HepG2 (cell line): ENCODE results near the gene GAS2L1. TPM values are rescaled to one million over a fixed set of nuclear protein-coding genes. Genes with fewer than 3 reads are reported as not detected.

Experiments used
- ATAC-seq: fragments of 200-7000 bp; cut with Tn5 transposase; 3 replicates; pipeline ENCODE4 v1.9.1; 2020; ENCODE audit warnings: mild to moderate bottlenecking, moderate library complexity
- BruUV-seq: library from RNA; stranded (reverse); fragments of 400-500 nt; replicated peaks from 2 replicates; lab custom pipeline; 2021; lab: Mats Ljungman, UMichigan
- CTCF ChIA-PET: fragments of 300-600 bp; formaldehyde crosslinking; extraction: SDS; loops from one replicate; lab custom pipeline; 2021; ENCODE audit warnings: low total read pairs, inconsistent platforms, low intra/inter-chr PET ratio; lab: Yijun Ruan, JAX
- POLR2A ChIA-PET: fragments of 350-600 bp; sonication (Branson Sonifier 250); formaldehyde crosslinking; loops from one replicate; lab custom pipeline; 2020; ENCODE audit warnings: antibody characterized with exemption, inconsistent platforms; lab: Yijun Ruan, JAX
- DNase-seq: peaks from one replicate; pipeline ENCODE4 v3.0.0-alpha.2; 2015; ENCODE audit warnings: low spot score
- FAIRE-seq: peaks from 3 replicates; lab custom pipeline; 2011; peaks lifted over from hg19 to GRCh38; lab: Jason Lieb, UNC
- H2AFZ ChIP-seq: one replicate; pipeline ENCODE4 v1.6.1; 2011; ENCODE audit warnings: low read length, inconsistent platforms
- H3K27ac ChIP-seq: fragments of 300-600 bp; 3 replicates; pipeline ENCODE4 v1.8.0; 2011; ENCODE audit warnings: mixed run types, mild to moderate bottlenecking, mixed read lengths, low read length, inconsistent platforms; ENCODE audit not compliant: insufficient read depth; ENCODE audit errors: extremely low read length
- H3K27me3 ChIP-seq, 2 experiments: fragments of 200-600 bp in 1 of 2; 2 replicates in 1 of 2; 3 replicates in 1 of 2; pipeline versions ENCODE4 v1.6.0 to v1.8.0; 2011; ENCODE audit warnings: low read length in 2 of 2, mild to moderate bottlenecking in 2 of 2, moderate library complexity in 2 of 2, inconsistent platforms in 1 of 2; ENCODE audit not compliant: insufficient read depth in 2 of 2, control insufficient read depth in 1 of 2
- H3K36me3 ChIP-seq, 2 experiments: fragments of 200-600 bp in 1 of 2; replicated peaks in 1 of 2; 2 replicates in 1 of 2; 3 replicates in 1 of 2; pipeline versions ENCODE4 v1.5.1 to v1.8.0; 2011; ENCODE audit warnings: low read length in 2 of 2, inconsistent platforms in 1 of 2; ENCODE audit not compliant: insufficient read depth in 2 of 2, control insufficient read depth in 1 of 2
- H3K4me1 ChIP-seq: 2 replicates; pipeline ENCODE4 v1.5.1; 2012; ENCODE audit warnings: low read length, inconsistent platforms; ENCODE audit not compliant: insufficient read depth
- H3K4me2 ChIP-seq: 2 replicates; pipeline ENCODE4 v1.6.0; 2011; ENCODE audit warnings: low read depth, low read length, inconsistent platforms
- H3K4me3 ChIP-seq, 3 experiments: fragments of 200-600 bp in 1 of 3; sonication (generic), shearing (Covaris generic) in 1 of 3; replicated peaks in 1 of 3; 2 replicates each; pipeline ENCODE4 v1.5.1; 2011 to 2016; ENCODE audit warnings: low read length in 3 of 3, inconsistent platforms in 2 of 3, low read depth in 2 of 3, mild to moderate bottlenecking in 2 of 3, control low read depth in 1 of 3, mixed read lengths in 1 of 3; ENCODE audit not compliant: insufficient read depth in 1 of 3
- H3K79me2 ChIP-seq: one replicate; pipeline ENCODE4 v1.6.1; 2011; ENCODE audit warnings: low read length, inconsistent platforms; ENCODE audit not compliant: insufficient read depth
- H3K9ac ChIP-seq: 2 replicates; pipeline ENCODE4 v1.6.0; 2011; ENCODE audit warnings: mild to moderate bottlenecking, low read depth, low read length, inconsistent platforms; ENCODE audit not compliant: insufficient read depth
- H3K9me3 ChIP-seq: 2 replicates; pipeline ENCODE4 v1.5.1; 2012; ENCODE audit warnings: mild to moderate bottlenecking, low read length
- H4K20me1 ChIP-seq: 2 replicates; pipeline ENCODE4 v1.6.0; 2011; ENCODE audit warnings: inconsistent platforms, mild to moderate bottlenecking, low read length, moderate library complexity; ENCODE audit not compliant: insufficient read depth
- BCL3 ChIP-seq: sonication (generic); formaldehyde crosslinking; IDR thresholded peaks from 2 replicates; pipeline ENCODE4 v1.5.1; 2020; ENCODE audit warnings: mild to moderate bottlenecking, missing genetic modification reagents, moderate library complexity
- HNRNPLL ChIP-seq: fragments of 200-400 bp; formaldehyde crosslinking; IDR thresholded peaks from 2 replicates; pipeline ENCODE4 v1.6.1; 2017; ENCODE audit warnings: mild to moderate bottlenecking, low read depth, low read length; ENCODE audit not compliant: poor library complexity, severe bottlenecking
- PRDM4 ChIP-seq: sonication (generic); formaldehyde crosslinking; IDR thresholded peaks from 2 replicates; pipeline ENCODE4 v1.9.0; 2021; ENCODE audit warnings: missing genetic modification reagents, borderline replicate concordance
- ZFP91 ChIP-seq: sonication (generic); formaldehyde crosslinking; IDR thresholded peaks from 2 replicates; pipeline ENCODE4 v1.9.0; 2022; ENCODE audit warnings: missing genetic modification reagents, mild to moderate bottlenecking, borderline replicate concordance
- ZFX ChIP-seq: sonication (generic); formaldehyde crosslinking; IDR thresholded peaks from 2 replicates; pipeline ENCODE4 v1.4.0; 2020; ENCODE audit warnings: mild to moderate bottlenecking, low read depth, missing genetic modification reagents, moderate library complexity
- ZNF687 ChIP-seq: sonication (generic); formaldehyde crosslinking; IDR thresholded peaks from 2 replicates; pipeline ENCODE4 v1.5.1; 2020; ENCODE audit warnings: mild to moderate bottlenecking, missing genetic modification reagents, moderate library complexity
- ZNF768 ChIP-seq: sonication (generic); formaldehyde crosslinking; IDR thresholded peaks from 2 replicates; pipeline ENCODE4 v1.4.0; 2020; ENCODE audit warnings: missing genetic modification reagents
- WGBS: methylation state at CpG from one replicate; pipeline ENCODE4 v1.1.6; 2017; ENCODE audit warnings: low lambda C conversion rate; 5-methylcytosine and 5-hydroxymethylcytosine counted together
- in situ Hi-C: cut with HindIII; loops from 2 replicates; pipeline ENCODE4 v1.10.0; 2017; ENCODE audit warnings: low pct_unique_long_range_greater_than_20kb; ENCODE audit not compliant: extremely low pct_ligation_motif_present
- intact Hi-C: fragments of 100-400 bp; cut with micrococcal nuclease; formaldehyde crosslinking; loops from one replicate; pipeline ENCODE4 v1.10.0; 2022; ENCODE audit not compliant: unreplicated experiment
- polyA plus RNA-seq, 8 experiments: library from polyadenylated mRNA; depleted of rRNA in 3 of 8; stranded (reverse) in 7 of 8; unstranded in 1 of 8; fragments of >200 nt; fragmentation: Illumina TruSeq in 4 of 8; extraction: Trizol in 4 of 8; gene quantifications; 2 replicates each; pipeline versions ENCODE4 v1.2.1 to v1.2.3, GENCODE V29; 2011 to 2016; ENCODE audit warnings: low read depth in 4 of 8, missing spikeins in 1 of 8, mixed read lengths in 1 of 8; ENCODE audit not compliant: insufficient read depth in 1 of 8
- total RNA-seq, 5 experiments: library from RNA; depleted of rRNA; stranded (reverse); fragments of >200 nt; fragmentation: Illumina TruSeq; extraction: Trizol; gene quantifications; 2 replicates each; pipeline ENCODE4 v1.2.3, GENCODE V29; 2016; ENCODE audit warnings: low read depth in 1 of 5

Gene GAS2L1
- total and polyA plus RNA-seq, 2 of the 13 experiments (the other 11 are each of a cell fraction or from before 2014, with no cell fraction given) = 1.8 to 3.3 TPM

GRCh38 chr22:29313576-29314466 is 7.4 kb downstream of the GAS2L1 start:
- ChIA-PET POLR2A (no interaction called here), CTCF (no interaction called here)
- H3K27ac ChIP-seq = no peak overlapping the region
- TF ChIP-seq BCL3 (CRISPR knock-in tag) (no peak), ZFP91 (CRISPR knock-in tag) (0 out of 2 replicates have a peak, but pooled peaks have one; percentile 38), ZNF768 (CRISPR knock-in tag) (0 out of 2 replicates have a peak, but pooled peaks have one; percentile 5), ZNF687 (CRISPR knock-in tag) (peak; percentile 36), HNRNPLL (peak; percentile 78), PRDM4 (CRISPR knock-in tag) (no peak), ZFX (CRISPR knock-in tag) (peak; percentile 23; the same call in 1 of the 2 replicates)
- no peaks in the 10 kb centered on the region for H3K36me3 ChIP-seq
- no TSS peak for BruUV-seq
- no peaks in the 10 kb centered on the region for H3K79me2 ChIP-seq
- peak overlapping the region in 2 of 3 experiments; percentile 41 to 70; a peak in 4 of 6 replicates for H3K4me3 ChIP-seq
- H2AFZ ChIP-seq = no peak overlapping the region
- H3K9me3 ChIP-seq = no peaks in the 10 kb centered on the region
- no peaks in the 10 kb centered on the region; the same call in 1 of the 2 replicates for H4K20me1 ChIP-seq
- intact Hi-C loops (no loop called here), in situ Hi-C loops (no loop called here)
- ATAC-seq (peak; percentile 8; the same call in 2 of the 3 replicates), FAIRE-seq (no peak), DNase-seq (no peak)
- peaks cover 42% of the 10 kb centered on the region for H3K4me1 ChIP-seq
- peaks cover 7 to 41% of the 10 kb centered on the region in 2 experiments for H3K27me3 ChIP-seq
- 6% methylated on average over 34 of the region's 51 CpGs for WGBS
- no peak overlapping the region for H3K9ac ChIP-seq
- H3K4me2 ChIP-seq = peak overlapping the region; percentile 73
